Testis (tissue), 2 donors: ENCODE measurements around the gene TUBG1.

Source experiments
- CTCF ChIP-seq, 3 experiments: fragments of 450-650 bp in 2 of 3; fragments of 200-600 bp in 1 of 3; sonication (generic) in 1 of 3; IDR thresholded peaks; one replicate each; pipeline ENCODE4 v1.5.1; 2016 to 2019; ENCODE audit warnings: antibody characterized with exemption in 3 of 3, mild to moderate bottlenecking in 2 of 3, moderate library complexity in 1 of 3
- POLR2A ChIP-seq: fragments of 450-650 bp; IDR thresholded peaks from one replicate; pipeline ENCODE4 v1.6.1; 2017; ENCODE audit warnings: antibody characterized with exemption, mild to moderate bottlenecking, moderate library complexity

- TF ChIP-seq CTCF (IDR thresholded peaks at IDR 0.05) (no peak), POLR2A (no peak)
These were observed 51.3 kb downstream of the TUBG1 start for GRCh38 chr17:42660692-42661345.
